ENCODE data around the gene BRMS1L. TPM values are rescaled to one million over a fixed set of nuclear protein-coding genes. Genes with fewer than 3 reads are reported as not detected.

BRMS1L gene
- total and polyA plus RNA-seq, 12 donors: 4.3 to 27.6 (median 11.7) TPM

- TF ChIP-seq CTCF (IDR thresholded peaks at IDR 0.05) (no peak), POLR2A (IDR thresholded peaks at IDR 0.05) (no peak)
- intact Hi-C loops (cut with DNase I): no loop called here
- Histone ChIP-seq H3K27ac (no peak overlapping the region), H3K4me3 (no peak overlapping the region), H3K4me1 (replicated peaks in 1 of 2) (no peaks in the 10 kb centered on the region), H3K36me3 (replicated peaks in 1 of 2) (no peaks in the 10 kb centered on the region), H3K27me3 (no peaks in the 10 kb centered on the region), H3K9me3 (replicated peaks in 1 of 3) (no peaks in the 10 kb centered on the region)
- 83 to 96% (median 92%) methylated on average over 4 of the region's 4 CpGs for WGBS, 4 donors
- no peak for DNase-seq
Observed at GRCh38 chr14:35898217-35898775, 72.2 kb downstream of the BRMS1L start.

GRCh38 chr14:35900741-35901140 is 74.6 kb downstream of the BRMS1L start:
- intact Hi-C loops (cut with DNase I): no loop called here
- 90 to 97% (median 92%) methylated on average over 3 of the region's 3 CpGs for WGBS, 4 donors
- no peaks in the 10 kb centered on the region for H3K36me3 ChIP-seq (replicated peaks in 1 of 2)
- no peaks in the 10 kb centered on the region for H3K27me3 ChIP-seq
- TF ChIP-seq CTCF (IDR thresholded peaks at IDR 0.05): no peak
- no peak for TF ChIP-seq POLR2A (IDR thresholded peaks at IDR 0.05)
- no peaks in the 10 kb centered on the region for H3K4me1 ChIP-seq (replicated peaks in 1 of 2)
- H3K27ac ChIP-seq: no peak overlapping the region
- H3K4me3 ChIP-seq: no peak overlapping the region
- DNase-seq: no peak
- H3K9me3 ChIP-seq (replicated peaks in 1 of 3): no peaks in the 10 kb centered on the region

GRCh38 chr14:35909665-35910064 is 83.5 kb downstream of the BRMS1L start:
- intact Hi-C loops (cut with DNase I): no loop called here
- TF ChIP-seq POLR2A (IDR thresholded peaks at IDR 0.05) (no peak), CTCF (IDR thresholded peaks at IDR 0.05) (no peak)
- WGBS, 4 donors: 84 to 93% (median 89%) methylated on average over 4 of the region's 4 CpGs

DNA sequence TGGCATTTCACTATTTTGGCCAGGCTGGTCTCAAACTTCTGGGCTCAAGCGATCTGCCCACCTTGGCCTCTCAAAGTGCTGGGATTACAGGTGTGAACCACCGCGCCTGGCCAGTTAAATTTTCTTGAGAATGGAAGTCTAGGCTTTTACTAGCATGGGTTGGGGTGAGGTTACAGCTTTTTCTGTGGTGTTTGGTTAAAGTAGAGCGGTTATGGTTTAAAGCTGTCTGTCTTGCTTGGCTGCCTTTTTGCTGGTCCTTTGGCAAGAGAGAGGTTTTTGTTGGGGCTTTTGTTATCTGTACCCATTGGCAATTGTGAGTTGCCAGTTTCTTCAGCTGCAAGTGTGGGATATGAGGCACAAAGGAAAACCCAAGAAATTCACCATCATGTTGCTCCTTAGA is 84.1 kb downstream of the BRMS1L start:
- intact Hi-C loops (cut with DNase I): no loop called here
- no peak for DNase-seq
- H3K27me3 ChIP-seq: no peaks in the 10 kb centered on the region
- H3K27ac ChIP-seq: no peak overlapping the region
- H3K4me3 ChIP-seq: no peak overlapping the region
- 83 to 100% (median 94%) methylated on average over 3 to 4 of the region's 4 CpGs for WGBS, 4 donors
- no peaks in the 10 kb centered on the region for H3K36me3 ChIP-seq (replicated peaks in 1 of 2)
- TF ChIP-seq CTCF (IDR thresholded peaks at IDR 0.05) (no peak), POLR2A (IDR thresholded peaks at IDR 0.05) (no peak)
- no peaks in the 10 kb centered on the region for H3K4me1 ChIP-seq (replicated peaks in 1 of 2)
- H3K9me3 ChIP-seq (replicated peaks in 1 of 3): no peaks in the 10 kb centered on the region

More at GRCh38 chr14:35909665-35910064, 83.5 kb downstream of the BRMS1L start:
- no peaks in the 10 kb centered on the region for H3K4me1 ChIP-seq (replicated peaks in 1 of 2)
- H3K4me3 ChIP-seq: no peak overlapping the region
- H3K9me3 ChIP-seq (replicated peaks in 1 of 3): no peaks in the 10 kb centered on the region
- DNase-seq: no peak
- no peaks in the 10 kb centered on the region for H3K27me3 ChIP-seq
- no peaks in the 10 kb centered on the region for H3K36me3 ChIP-seq (replicated peaks in 1 of 2)
- H3K27ac ChIP-seq: no peak overlapping the region

Measured in adrenal gland (tissue), 12 donors.